HepG2 (cell line): Measurements from ENCODE around the gene DAD1. TPM values are rescaled to one million over a fixed set of nuclear protein-coding genes. Genes with fewer than 3 reads are reported as not detected.

Source experiments
- FLYWCH1 ChIP-seq: sonication (generic); formaldehyde crosslinking; IDR thresholded peaks from 2 replicates; pipeline ENCODE4 v1.8.1; 2023; ENCODE audit warnings: mild to moderate bottlenecking, missing genetic modification reagents
- HNRNPLL ChIP-seq: fragments of 200-400 bp; formaldehyde crosslinking; IDR thresholded peaks from 2 replicates; pipeline ENCODE4 v1.6.1; 2017; ENCODE audit warnings: mild to moderate bottlenecking, low read depth, low read length; ENCODE audit not compliant: poor library complexity, severe bottlenecking
- HOXA9 ChIP-seq: sonication (generic); formaldehyde crosslinking; IDR thresholded peaks from 2 replicates; pipeline ENCODE4 v1.8.1; 2022; ENCODE audit warnings: missing genetic modification reagents, mild to moderate bottlenecking, moderate library complexity, borderline replicate concordance
- JUN ChIP-seq: sonication (generic); formaldehyde crosslinking; IDR thresholded peaks from 2 replicates; pipeline ENCODE4 v1.4.0; 2020; ENCODE audit warnings: mild to moderate bottlenecking, missing genetic modification reagents
- MTERF4 ChIP-seq: sonication (generic); formaldehyde crosslinking; IDR thresholded peaks from 2 replicates; pipeline ENCODE4 v1.8.0; 2023; ENCODE audit warnings: mild to moderate bottlenecking, missing genetic modification reagents
- NBN ChIP-seq: fragments of 450-650 bp; conservative IDR thresholded peaks from 2 replicates; pipeline ENCODE4 v1.6.1; 2017
- NR2F6 ChIP-seq, 2 experiments: IDR thresholded peaks; 2 replicates each; pipeline ENCODE4 v1.6.1; 2016; ENCODE audit warnings: antibody characterized with exemption in 1 of 2, mild to moderate bottlenecking in 1 of 2
- RARA ChIP-seq: IDR thresholded peaks from 2 replicates; pipeline ENCODE4 v1.6.1; 2016; ENCODE audit warnings: missing genetic modification reagents, missing compliant biosample characterization
- SMARCC2 ChIP-seq: fragments of 450-650 bp; IDR thresholded peaks from 2 replicates; pipeline ENCODE4 v1.6.1; 2017; ENCODE audit warnings: antibody characterized with exemption, mild to moderate bottlenecking
- SMARCE1 ChIP-seq: fragments of 450-650 bp; IDR thresholded peaks from 2 replicates; pipeline ENCODE4 v1.6.1; 2017; ENCODE audit warnings: borderline replicate concordance
- TRIM22 ChIP-seq: fragments of 450-650 bp; IDR thresholded peaks from 2 replicates; pipeline ENCODE4 v1.6.1; 2017
- ZNF253 ChIP-seq: sonication (generic); formaldehyde crosslinking; IDR thresholded peaks from 2 replicates; pipeline ENCODE4 v1.8.0; 2022; ENCODE audit warnings: mild to moderate bottlenecking, missing genetic modification reagents, borderline replicate concordance
- ZNF274 ChIP-seq: sonication (generic); formaldehyde crosslinking; IDR thresholded peaks from 2 replicates; pipeline ENCODE4 v1.5.1; 2020; ENCODE audit warnings: mild to moderate bottlenecking, missing genetic modification reagents
- ZNF572 ChIP-seq: sonication (generic); formaldehyde crosslinking; IDR thresholded peaks from 2 replicates; pipeline ENCODE4 v1.5.1; 2020; ENCODE audit warnings: mild to moderate bottlenecking, missing genetic modification reagents
- ZSCAN12 ChIP-seq: sonication (generic); formaldehyde crosslinking; IDR thresholded peaks from 2 replicates; pipeline ENCODE4 v1.9.0; 2021; ENCODE audit warnings: mild to moderate bottlenecking, missing genetic modification reagents
- ZSCAN25 ChIP-seq: sonication (generic); formaldehyde crosslinking; IDR thresholded peaks from 2 replicates; pipeline ENCODE4 v1.8.0; 2022; ENCODE audit warnings: mild to moderate bottlenecking, missing genetic modification reagents
- ZUFSP ChIP-seq: sonication (generic); formaldehyde crosslinking; IDR thresholded peaks from 2 replicates; pipeline ENCODE4 v1.9.0; 2021; ENCODE audit warnings: missing genetic modification reagents, mild to moderate bottlenecking, borderline replicate concordance
- polyA plus RNA-seq, 8 experiments: library from polyadenylated mRNA; depleted of rRNA in 3 of 8; stranded (reverse) in 7 of 8; unstranded in 1 of 8; fragments of >200 nt; fragmentation: Illumina TruSeq in 4 of 8; extraction: Trizol in 4 of 8; gene quantifications; 2 replicates each; pipeline versions ENCODE4 v1.2.1 to v1.2.3, GENCODE V29; 2011 to 2016; ENCODE audit warnings: low read depth in 4 of 8, missing spikeins in 1 of 8, mixed read lengths in 1 of 8; ENCODE audit not compliant: insufficient read depth in 1 of 8
- total RNA-seq, 5 experiments: library from RNA; depleted of rRNA; stranded (reverse); fragments of >200 nt; fragmentation: Illumina TruSeq; extraction: Trizol; gene quantifications; 2 replicates each; pipeline ENCODE4 v1.2.3, GENCODE V29; 2016; ENCODE audit warnings: low read depth in 1 of 5
- TF ChIP-seq, protein P1 (sequence below), 2 experiments: sonication (generic) in 1 of 2; formaldehyde crosslinking in 1 of 2; IDR thresholded peaks; 2 replicates each; pipeline versions ENCODE4 v1.5.1 to v1.6.1; 2011 to 2020; ENCODE audit warnings: borderline replicate concordance in 1 of 2, low read depth in 1 of 2, low read length in 1 of 2, mild to moderate bottlenecking in 1 of 2, missing genetic modification reagents in 1 of 2, moderate library complexity in 1 of 2
- TF ChIP-seq, protein P2 (sequence below): sonication (generic); formaldehyde crosslinking; IDR thresholded peaks from 2 replicates; pipeline ENCODE4 v1.4.0; 2020; ENCODE audit warnings: missing genetic modification reagents, borderline replicate concordance

DAD1 gene
- total and polyA plus RNA-seq, 2 of the 13 experiments (the other 11 are each of a cell fraction or from before 2014, with no cell fraction given): 558 to 626 TPM

DNA sequence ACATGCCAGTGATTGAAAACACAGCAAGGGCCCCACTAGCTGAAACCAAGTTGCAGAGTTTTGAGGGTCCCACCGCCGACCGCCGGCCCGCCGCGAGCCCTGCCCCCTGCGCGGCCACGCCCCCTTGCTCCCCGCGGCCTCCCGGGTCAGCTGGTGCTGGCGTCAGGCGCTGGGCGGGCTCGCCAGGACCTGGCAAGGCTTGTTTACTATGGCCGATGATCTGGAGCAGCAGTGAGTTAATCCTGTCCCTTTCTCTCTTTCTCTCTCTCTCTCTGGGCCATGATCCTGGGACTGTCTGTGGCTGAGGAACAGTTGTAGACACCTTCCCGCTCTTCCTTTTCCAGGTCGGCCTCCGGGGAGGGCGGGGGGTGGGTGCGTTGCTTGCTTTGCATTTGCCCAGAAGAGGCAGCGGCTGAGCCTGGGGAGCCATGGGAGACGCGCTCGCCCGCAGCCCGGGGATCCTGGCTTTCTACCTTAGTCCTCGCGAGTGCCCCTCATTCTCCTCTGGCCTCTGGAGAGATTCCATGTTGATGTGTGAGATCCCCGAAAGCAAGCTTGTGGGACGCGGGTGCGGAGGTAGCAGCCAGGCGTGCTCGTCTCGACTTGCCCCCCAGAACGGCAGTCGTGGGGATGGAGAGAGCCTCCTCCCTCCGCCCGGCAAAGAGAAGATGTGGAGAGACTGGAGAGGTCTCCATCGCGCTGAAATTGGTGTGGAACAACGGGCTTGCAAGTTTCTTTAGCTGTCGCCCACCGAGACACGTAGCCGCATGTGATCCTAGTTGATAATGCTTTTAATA is 9.3 kb upstream of the DAD1 start, which contains the start of gene ABHD4 (continued):
- TF ChIP-seq FLYWCH1 (CRISPR knock-in tag) (no peak), HNRNPLL (peak; percentile 90), MTERF4 (CRISPR knock-in tag) (no peak), ZNF572 (CRISPR knock-in tag) (peak; percentile 98; the same call in 1 of the 2 replicates), ZSCAN25 (CRISPR knock-in tag) (peak; percentile 53), SMARCC2 (no peak), TRIM22 (no peak), ZNF253 (CRISPR knock-in tag) (no peak), ZUFSP (CRISPR knock-in tag) (no peak), SMARCE1 (no peak), NR2F6 (IDR thresholded peaks at IDR 0.05) (no peak), NR2F6 (CRISPR knock-in tag; IDR thresholded peaks at IDR 0.05) (peak; percentile 61), NBN (no peak), ZSCAN12 (CRISPR knock-in tag) (peak; percentile 60; the same call in 1 of the 2 replicates), RARA (peak; percentile 19), HOXA9 (CRISPR knock-in tag) (no peak; the same call in 1 of the 2 replicates), JUN (peak; percentile 6; the same call in 1 of the 2 replicates), ZNF274 (peak; percentile 71; the same call in 1 of the 2 replicates)
- TF ChIP-seq, protein P1, sequence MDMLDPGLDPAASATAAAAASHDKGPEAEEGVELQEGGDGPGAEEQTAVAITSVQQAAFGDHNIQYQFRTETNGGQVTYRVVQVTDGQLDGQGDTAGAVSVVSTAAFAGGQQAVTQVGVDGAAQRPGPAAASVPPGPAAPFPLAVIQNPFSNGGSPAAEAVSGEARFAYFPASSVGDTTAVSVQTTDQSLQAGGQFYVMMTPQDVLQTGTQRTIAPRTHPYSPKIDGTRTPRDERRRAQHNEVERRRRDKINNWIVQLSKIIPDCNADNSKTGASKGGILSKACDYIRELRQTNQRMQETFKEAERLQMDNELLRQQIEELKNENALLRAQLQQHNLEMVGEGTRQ (IDR thresholded peaks at IDR 0.05; ENCODE audit: low read depth, low read length): peak; percentile 42
- TF ChIP-seq, protein P1 (CRISPR knock-in tag; IDR thresholded peaks at IDR 0.05; ENCODE audit: borderline replicate concordance): no peak
- TF ChIP-seq, protein P2, sequence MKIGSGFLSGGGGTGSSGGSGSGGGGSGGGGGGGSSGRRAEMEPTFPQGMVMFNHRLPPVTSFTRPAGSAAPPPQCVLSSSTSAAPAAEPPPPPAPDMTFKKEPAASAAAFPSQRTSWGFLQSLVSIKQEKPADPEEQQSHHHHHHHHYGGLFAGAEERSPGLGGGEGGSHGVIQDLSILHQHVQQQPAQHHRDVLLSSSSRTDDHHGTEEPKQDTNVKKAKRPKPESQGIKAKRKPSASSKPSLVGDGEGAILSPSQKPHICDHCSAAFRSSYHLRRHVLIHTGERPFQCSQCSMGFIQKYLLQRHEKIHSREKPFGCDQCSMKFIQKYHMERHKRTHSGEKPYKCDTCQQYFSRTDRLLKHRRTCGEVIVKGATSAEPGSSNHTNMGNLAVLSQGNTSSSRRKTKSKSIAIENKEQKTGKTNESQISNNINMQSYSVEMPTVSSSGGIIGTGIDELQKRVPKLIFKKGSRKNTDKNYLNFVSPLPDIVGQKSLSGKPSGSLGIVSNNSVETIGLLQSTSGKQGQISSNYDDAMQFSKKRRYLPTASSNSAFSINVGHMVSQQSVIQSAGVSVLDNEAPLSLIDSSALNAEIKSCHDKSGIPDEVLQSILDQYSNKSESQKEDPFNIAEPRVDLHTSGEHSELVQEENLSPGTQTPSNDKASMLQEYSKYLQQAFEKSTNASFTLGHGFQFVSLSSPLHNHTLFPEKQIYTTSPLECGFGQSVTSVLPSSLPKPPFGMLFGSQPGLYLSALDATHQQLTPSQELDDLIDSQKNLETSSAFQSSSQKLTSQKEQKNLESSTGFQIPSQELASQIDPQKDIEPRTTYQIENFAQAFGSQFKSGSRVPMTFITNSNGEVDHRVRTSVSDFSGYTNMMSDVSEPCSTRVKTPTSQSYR (CRISPR knock-in tag): peak; percentile 84
